ENCODE measurements around the gene ADCYAP1.
A peak's percentile ranks its signal among the peaks of the same experiment; 100 is the strongest.
"Not testable (repeated sequence)": the region's sequence is repeated elsewhere in the genome, so short reads cannot be mapped to it uniquely, and the experiment has no call there.

Gene ADCYAP1

DNA sequence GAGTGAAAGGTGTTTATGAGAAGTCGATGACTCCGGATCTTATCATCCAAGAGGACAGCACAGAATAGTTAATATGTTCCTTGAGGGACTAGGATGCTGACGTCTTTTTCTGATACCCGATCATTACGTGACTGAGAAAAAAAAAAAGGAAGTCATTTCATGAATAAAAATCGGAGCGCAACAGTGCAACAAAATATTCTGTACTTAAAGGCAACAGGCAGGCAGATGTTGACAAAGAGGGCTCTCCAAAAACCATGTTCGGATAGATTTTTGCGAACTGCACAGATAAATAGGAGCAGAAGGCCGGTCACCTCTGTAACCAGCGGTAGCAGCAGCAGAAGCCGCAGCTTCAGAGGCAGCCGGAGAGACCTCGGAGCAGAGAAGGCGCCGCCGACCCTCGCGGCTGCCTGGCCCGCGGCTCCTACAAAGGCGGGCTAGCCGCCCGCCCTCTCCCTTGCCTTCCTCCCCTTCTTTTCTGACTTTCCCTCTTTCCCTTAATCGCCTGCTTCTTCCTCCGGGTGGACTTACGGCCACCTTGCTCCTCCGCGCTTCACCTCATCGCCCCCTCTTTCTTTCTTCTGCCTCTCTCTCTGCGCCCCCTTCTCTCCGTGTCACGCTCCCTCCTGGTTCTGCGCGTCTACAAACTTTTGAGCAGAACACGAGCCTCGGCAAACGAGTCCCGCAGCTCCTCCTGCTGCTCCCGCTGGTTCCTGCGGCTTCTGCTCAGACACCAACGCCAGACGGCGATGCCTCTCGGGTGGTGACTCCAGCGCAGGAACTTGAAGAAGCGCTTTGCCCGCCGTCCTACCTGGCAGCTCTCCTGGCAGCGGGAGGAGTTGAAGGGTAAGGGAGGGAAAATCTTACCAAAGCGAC lies at the start of gene ADCYAP1:
Gene ADCYAP1 (plus strand): TSS at position 654 of the 873 bp plus-strand sequence. CDS start 516 bp downstream, outside the sequence.
- DNase-seq, result peak; percentile 7

DNA sequence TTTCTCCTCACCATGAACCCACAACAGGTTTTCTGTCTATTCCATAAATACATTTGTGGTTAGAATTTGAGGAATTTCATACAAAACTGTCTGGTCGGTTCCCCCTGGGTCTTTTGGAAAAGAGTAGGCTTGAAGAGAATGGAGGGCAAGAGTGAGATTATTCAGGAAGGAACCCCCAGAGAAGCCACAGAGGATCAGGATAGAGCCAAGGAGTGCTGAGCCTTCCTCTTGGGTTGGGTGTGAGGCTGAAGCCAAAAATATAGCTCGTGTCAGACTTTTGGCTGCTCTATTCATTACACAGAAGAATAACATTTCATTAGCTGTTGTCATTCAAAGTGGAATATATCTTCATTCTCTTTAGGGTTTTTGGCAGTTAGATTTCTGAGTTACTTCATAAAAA lies 46.7 kb upstream of the ADCYAP1 start:
- no peak for DNase-seq

DNA sequence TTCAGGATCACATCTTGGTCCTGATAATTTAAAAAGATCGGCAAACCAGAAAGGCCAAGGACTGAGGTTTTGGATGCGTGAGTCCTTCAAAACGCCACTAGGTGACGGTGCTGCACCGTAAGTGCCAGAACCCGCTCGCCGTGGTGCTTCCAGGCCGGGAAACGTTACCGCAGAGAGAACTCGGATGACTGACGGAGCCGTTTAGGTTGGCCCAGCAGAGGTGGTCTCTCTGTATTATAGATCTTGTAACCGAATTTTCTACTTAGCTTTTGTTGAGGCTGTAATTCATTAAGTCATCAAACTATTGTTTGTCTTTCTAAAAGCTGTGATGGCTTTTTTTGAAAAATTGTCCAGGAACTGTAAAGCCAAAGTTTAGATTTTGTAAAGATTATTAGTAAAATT lies 39.8 kb upstream of the ADCYAP1 start:
- DNase-seq, result peak; percentile 76

- DNase-seq, result no peak
These were observed 37.4 kb upstream of the ADCYAP1 start for GRCh38 chr18:867257-867656.

- DNase-seq, result not testable (repeated sequence)
These were observed 31.2 kb upstream of the ADCYAP1 start for GRCh38 chr18:873426-873825.

- no peak for DNase-seq
These were observed 28.8 kb upstream of the ADCYAP1 start for GRCh38 chr18:875912-876311.

GRCh38 chr18:877238-877637 lies 27.4 kb upstream of the ADCYAP1 start:
- no peak for DNase-seq

GRCh38 chr18:886076-886475 lies 18.6 kb upstream of the ADCYAP1 start:
- DNase-seq, result no peak

DNA sequence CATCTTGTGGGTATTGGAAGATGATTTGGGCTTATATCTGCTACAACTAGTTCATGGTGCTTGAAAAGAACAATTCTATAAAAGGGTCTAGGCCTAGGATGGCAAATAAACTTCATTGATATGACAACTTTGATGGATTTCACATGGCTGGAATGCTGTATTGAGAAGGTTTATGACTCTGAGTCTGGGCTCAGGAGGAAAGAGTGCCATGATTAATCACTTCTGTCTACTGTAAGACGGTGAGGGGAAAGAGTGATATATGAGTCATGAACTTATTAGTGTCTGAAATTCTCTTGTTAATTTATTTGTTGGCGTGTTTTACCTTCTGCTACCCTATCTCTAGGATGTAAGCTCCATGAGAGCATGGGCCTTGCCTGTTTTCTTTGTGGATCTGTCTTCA lies 17.0 kb upstream of the ADCYAP1 start:
- DNase-seq, result no peak

GRCh38 chr18:892316-892715 lies 12.4 kb upstream of the ADCYAP1 start:
- DNase-seq, result no peak

- no peak for DNase-seq
These were observed 8.4 kb upstream of the ADCYAP1 start for GRCh38 chr18:896315-896714.

DNA sequence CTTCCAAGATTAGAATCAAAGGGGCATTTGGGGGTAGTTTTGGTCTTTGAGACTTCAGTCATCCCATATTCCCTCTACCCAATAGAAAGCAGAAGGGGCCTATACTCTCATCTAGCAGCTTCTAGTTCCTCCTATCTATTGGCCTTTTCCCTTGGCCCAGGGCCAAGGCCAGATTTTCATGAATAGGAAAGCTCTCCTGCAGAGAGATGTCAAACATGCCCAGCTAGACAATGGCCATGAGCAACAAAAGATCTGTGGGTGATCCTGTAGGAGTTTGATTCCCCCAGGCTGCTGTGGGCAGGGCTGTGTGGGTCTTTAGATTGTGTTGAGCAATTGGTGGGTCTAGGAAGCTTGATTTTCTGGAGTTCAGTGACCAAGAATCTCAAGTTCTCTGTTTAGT lies 2.9 kb upstream of the ADCYAP1 start:
- DNase-seq, result no peak

DNA sequence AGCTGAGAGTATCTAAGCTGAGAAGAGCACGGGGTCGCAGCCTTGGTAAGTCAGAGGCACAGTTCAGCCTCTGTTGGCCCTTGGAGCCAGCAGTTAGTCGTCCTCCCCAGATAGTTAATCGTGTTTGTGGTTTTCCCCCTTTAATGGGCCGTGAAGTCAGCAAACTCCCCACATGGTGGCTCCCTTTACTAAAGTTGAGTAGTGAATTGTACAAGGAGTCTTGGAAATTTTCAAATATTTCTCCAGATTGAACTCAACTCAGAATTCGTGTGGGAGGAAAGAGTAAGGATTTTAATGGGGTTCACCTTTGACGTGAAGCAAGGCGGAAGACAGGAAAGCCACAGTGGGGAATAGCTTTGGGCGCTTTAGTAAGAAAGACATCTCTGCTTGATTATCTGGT lies 2.4 kb upstream of the ADCYAP1 start:
- no peak for DNase-seq

GRCh38 chr18:903701-904100 lies 970 bp upstream of the ADCYAP1 start:
- DNase-seq, result no peak

DNA sequence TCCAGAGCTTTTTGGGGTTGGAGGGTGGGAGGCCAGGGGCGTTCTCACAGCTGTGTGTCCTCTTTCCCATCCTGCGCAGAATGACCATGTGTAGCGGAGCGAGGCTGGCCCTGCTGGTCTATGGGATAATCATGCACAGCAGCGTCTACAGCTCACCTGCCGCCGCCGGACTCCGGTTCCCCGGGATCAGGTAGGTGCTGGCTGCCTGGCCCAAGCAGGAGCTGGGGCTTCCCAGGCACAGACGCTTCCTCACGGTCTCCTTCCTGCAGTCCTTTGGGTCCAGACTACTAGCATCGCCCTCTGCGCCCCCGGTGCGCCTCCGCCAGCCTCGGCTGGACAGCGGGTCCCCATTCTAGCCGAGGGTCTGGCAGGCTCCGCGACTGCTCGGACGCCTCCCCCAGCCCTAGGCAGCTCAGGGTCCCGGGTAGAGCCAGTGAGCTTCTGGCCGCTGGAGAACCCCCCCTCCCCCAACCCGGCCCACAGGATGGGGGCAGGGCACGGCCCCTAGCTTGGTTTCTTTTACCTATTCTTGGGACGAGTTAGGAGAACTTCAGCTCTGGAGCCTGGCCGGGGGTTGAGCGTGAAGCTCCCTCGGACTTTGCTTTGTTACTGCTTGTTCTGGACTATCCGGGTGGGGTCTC lies 756 bp downstream of the ADCYAP1 start:
- no peak for DNase-seq

DNA sequence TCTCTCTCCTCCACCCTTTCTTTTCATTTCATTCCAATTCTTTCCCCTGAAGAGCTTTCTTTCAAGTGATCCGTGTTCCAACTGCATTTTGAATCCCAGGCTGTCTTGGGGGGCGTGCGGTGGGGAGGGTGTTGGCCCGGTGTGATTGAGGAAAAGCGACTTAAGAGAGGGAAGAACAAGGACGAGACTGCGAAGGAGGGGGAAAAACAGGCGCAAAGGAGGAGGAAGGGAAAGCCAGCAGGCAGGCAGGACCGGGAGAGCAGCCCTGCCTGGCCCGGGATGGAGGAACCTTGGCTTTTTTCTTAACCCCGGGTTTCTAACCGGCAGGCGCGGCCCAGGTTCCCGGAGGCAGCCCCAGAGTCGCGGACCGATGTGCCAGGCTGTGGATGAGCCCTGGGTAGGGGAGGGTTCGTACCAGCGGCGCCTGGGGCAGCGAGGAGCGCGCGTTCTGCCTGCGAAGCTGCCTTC lies 1.3 kb downstream of the ADCYAP1 start:
- no peak for DNase-seq

DNA sequence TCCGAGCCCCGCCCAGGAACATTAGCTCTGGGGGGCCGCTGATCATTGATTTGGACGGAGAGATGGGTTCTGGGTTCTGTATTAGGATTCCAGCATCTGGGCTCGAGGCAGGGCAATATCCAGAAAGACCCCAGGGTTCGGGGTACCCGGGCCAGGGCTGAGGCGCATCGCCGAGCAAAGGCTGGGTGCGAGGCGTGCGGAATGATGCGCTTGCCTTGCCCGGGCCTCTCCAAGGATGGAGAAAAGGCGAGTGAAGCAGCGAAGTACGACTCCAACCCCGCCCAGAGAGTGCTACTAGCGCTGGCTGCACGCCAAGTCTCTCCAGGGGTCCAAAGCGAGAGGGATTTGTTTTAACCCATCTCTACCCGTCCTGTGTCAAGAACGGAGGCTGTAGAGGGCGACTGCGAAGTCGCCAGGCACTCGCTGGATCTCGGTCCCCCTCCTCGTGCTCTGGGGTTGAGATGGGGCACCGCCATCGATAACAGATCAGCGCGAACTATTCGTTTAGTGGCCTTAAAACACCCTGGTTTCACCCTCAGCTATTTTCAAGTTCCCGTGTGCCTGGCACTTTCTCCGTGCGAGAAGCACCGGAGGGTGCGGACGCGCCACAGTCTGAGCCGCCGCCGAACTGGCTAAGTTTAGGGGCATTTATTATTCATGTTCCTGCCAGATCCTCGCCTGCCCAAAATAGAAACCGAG lies 1.9 kb downstream of the ADCYAP1 start:
- DNase-seq, result no peak

- DNase-seq, result no peak
These were observed 2.6 kb downstream of the ADCYAP1 start for GRCh38 chr18:907115-907884.

- DNase-seq, result no peak
These were observed 3.5 kb downstream of the ADCYAP1 start for GRCh38 chr18:907885-908757.

DNA sequence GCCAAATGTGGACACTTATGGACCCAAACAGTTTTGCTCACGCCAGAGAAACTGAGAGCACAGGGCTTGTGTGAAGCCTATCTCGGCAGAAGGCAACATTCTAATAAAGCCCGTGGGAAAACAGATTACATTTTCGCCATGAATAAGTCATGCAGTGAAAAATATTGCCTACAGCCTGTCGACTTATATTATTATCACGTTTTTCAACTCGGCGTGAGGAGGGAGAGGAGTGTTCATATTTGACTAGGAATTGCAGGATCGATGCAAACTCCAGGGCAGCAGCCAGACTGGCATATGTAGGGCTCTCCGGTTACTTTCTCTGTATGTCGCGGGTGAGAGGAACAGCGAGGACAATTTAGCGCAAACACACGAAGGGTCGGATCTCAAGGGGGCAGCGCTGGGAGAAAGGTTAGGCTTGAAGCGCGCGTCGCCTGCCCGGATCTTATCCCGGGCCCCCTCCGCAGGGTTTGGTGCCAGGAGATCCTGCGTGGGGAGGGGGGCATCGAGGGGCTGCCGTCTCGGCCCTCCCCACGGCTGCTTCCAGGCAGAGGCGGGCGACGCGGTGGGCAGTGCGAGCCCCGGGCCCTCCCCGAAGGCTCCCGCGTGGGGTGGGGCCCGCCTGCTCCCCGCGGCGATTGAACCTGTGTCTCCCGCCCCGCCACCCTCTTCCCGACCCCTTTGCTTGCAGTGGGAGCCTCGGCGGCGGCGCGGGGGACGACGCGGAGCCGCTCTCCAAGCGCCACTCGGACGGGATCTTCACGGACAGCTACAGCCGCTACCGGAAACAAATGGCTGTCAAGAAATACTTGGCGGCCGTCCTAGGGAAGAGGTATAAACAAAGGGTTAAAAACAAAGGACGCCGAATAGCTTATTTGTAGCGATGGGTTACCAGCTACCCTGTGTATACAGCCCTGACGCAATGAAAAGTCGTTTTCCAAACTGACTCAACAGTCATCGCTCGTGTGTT lies 4.4 kb downstream of the ADCYAP1 start:
- DNase-seq, result no peak

- no peak for DNase-seq
These were observed 5.6 kb downstream of the ADCYAP1 start for GRCh38 chr18:910247-910646.
